Measurements from ENCODE around the gene TNFRSF19. TPM values are rescaled to one million over a fixed set of nuclear protein-coding genes. Genes with fewer than 3 reads are reported as not detected.
A peak's percentile ranks its signal among the peaks of the same experiment; 100 is the strongest.

TNFRSF19 gene
- total and polyA plus RNA-seq, 12 donors, result 17.8 to 49.6 (median 30.6) TPM

- no peaks in the 10 kb centered on the region for H3K9me3 ChIP-seq
- peak overlapping the region; percentile 54 to 98 (median 87) for H3K4me3 ChIP-seq
- peaks cover 0 to 24% (median 0%) of the 10 kb centered on the region in 7 donors for H3K27me3 ChIP-seq
- WGBS, 2 donors, result 7 to 9% methylated on average over 22 of the region's 22 CpGs
- intact Hi-C loops (cut with DNase I), result loop anchor here in 8 of 10 donors (2.0 to 10.0 kb wide), 10 partner anchors 108 to 297 kb away; no protein-coding TSS in a partner anchor
- ATAC-seq, result no peak
- no peaks in the 10 kb centered on the region for H3K36me3 ChIP-seq
- peaks cover 0 to 65% (median 19%) of the 10 kb centered on the region in 9 donors for H3K4me1 ChIP-seq
- no peak for TF ChIP-seq CTCF (IDR thresholded peaks at IDR 0.05)
- H3K27ac ChIP-seq, result peak overlapping the region; percentile 24 to 97 (median 90)
- DNase-seq, result no peak
Observed at GRCh38 chr13:23579896-23580683, 9.9 kb downstream of the TNFRSF19 start.

DNA sequence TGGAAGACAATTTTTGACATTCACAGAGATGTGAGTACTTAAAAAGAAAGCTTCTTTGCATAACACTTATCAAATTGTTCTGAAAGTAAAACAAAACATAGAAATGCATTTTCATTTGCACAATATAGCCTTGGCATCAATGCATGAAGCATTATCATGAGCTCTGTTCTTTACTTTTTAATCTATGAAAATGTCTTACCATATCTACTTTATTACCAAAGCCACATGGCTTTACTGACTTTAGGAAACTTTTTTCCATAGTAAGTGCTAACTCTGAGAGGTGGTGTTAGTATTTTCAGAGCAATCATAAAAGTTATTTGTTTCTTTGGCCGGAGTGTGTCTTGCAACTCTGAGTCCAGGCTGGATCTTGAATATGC lies 10.5 kb downstream of the TNFRSF19 start:
- Histone ChIP-seq H3K4me1 (peaks cover 0 to 69% (median 19%) of the 10 kb centered on the region in 9 donors), H3K9me3 (no peaks in the 10 kb centered on the region), H3K27ac (no peak overlapping the region), H3K36me3 (no peaks in the 10 kb centered on the region), H3K4me3 (peak overlapping the region in 8 of 10 donors; percentile 54 to 98 (median 86)), H3K27me3 (peaks cover 0 to 24% (median 0%) of the 10 kb centered on the region in 7 donors)
- no peak for TF ChIP-seq CTCF (IDR thresholded peaks at IDR 0.05)
- no peak for ATAC-seq
- WGBS, 2 donors, result 85 to 93% methylated on average over 1 of the region's 1 CpG
- no peak for DNase-seq
- intact Hi-C loops (cut with DNase I), result loop anchor here in 1 of 10 donors (10.0 kb wide), 1 partner anchor 124 kb away; no protein-coding TSS in a partner anchor

- intact Hi-C loops (cut with DNase I), result loop anchor here in 1 of 10 donors (10.0 kb wide), 1 partner anchor 121 kb away; no protein-coding TSS in a partner anchor
- H3K27me3 ChIP-seq, result peaks cover 0 to 24% (median 0%) of the 10 kb centered on the region in 7 donors
- H3K9me3 ChIP-seq, result no peaks in the 10 kb centered on the region
- H3K36me3 ChIP-seq, result no peaks in the 10 kb centered on the region
- H3K4me1 ChIP-seq, result peaks cover 0 to 76% (median 27%) of the 10 kb centered on the region in 9 donors
- ATAC-seq, result no peak
- no peak for DNase-seq
- TF ChIP-seq CTCF (IDR thresholded peaks at IDR 0.05), result no peak
- no peak overlapping the region for H3K27ac ChIP-seq
- H3K4me3 ChIP-seq, result no peak overlapping the region
Observed at GRCh38 chr13:23583491-23583890, 13.3 kb downstream of the TNFRSF19 start.

- Histone ChIP-seq H3K4me3 (no peak overlapping the region), H3K4me1 (peaks cover 0 to 78% (median 26%) of the 10 kb centered on the region in 9 donors), H3K27ac (peak overlapping the region in 1 of 10 donors; percentile 45), H3K9me3 (no peaks in the 10 kb centered on the region), H3K27me3 (peaks cover 0 to 23% (median 0%) of the 10 kb centered on the region in 7 donors), H3K36me3 (no peaks in the 10 kb centered on the region)
- no peak for TF ChIP-seq CTCF (IDR thresholded peaks at IDR 0.05)
- ATAC-seq (no peak), DNase-seq (no peak)
- 70 to 72% methylated on average over 2 of the region's 2 CpGs for WGBS, 2 donors
- intact Hi-C loops (cut with DNase I), result loop anchor here in 1 of 10 donors (10.0 kb wide), 1 partner anchor 121 kb away; no protein-coding TSS in a partner anchor
Observed at GRCh38 chr13:23584275-23584674, 14.1 kb downstream of the TNFRSF19 start.
